Jurkat, Clone E6-1 (cell line): ENCODE results near the gene ANKRD33B.
A peak's percentile ranks its signal among the peaks of the same experiment; 100 is the strongest.
"Not testable (repeated sequence)": the region's sequence is repeated elsewhere in the genome, so short reads cannot be mapped to it uniquely, and the experiment has no call there.

Experiments used
- DNase-seq: peaks from one replicate; pipeline ENCODE4 v3.0.0-alpha.2; 2011; ENCODE audit warnings: low read depth, low spot score
- H3K4me3 ChIP-seq: 2 replicates; pipeline ENCODE4 v1.5.1; 2011; ENCODE audit warnings: mild to moderate bottlenecking, low read length, control low read depth, moderate library complexity

Gene ANKRD33B

GRCh38 chr5:10574879-10575278 lies 11.0 kb downstream of the ANKRD33B start:
- not testable (repeated sequence) for H3K4me3 ChIP-seq, DNase-seq

GRCh38 chr5:10576121-10576789 lies 12.4 kb downstream of the ANKRD33B start:
- no peak overlapping the region for H3K4me3 ChIP-seq
- no peak for DNase-seq

- DNase-seq: no peak
- H3K4me3 ChIP-seq: no peak overlapping the region
Measured at GRCh38 chr5:10576790-10577189, 12.9 kb downstream of the ANKRD33B start.

GRCh38 chr5:10577371-10578292 lies 13.8 kb downstream of the ANKRD33B start:
- DNase-seq: no peak
- H3K4me3 ChIP-seq: no peak overlapping the region

- no peak overlapping the region for H3K4me3 ChIP-seq
Measured at GRCh38 chr5:10578293-10578665, 14.4 kb downstream of the ANKRD33B start.

GRCh38 chr5:10578869-10579268 lies 15.0 kb downstream of the ANKRD33B start:
- peak; percentile 75 for DNase-seq
- H3K4me3 ChIP-seq: no peak overlapping the region

More at GRCh38 chr5:10578293-10578665, 14.4 kb downstream of the ANKRD33B start:
- DNase-seq: no peak

GRCh38 chr5:10579536-10580521 lies 16.0 kb downstream of the ANKRD33B start:
- DNase-seq: no peak
- H3K4me3 ChIP-seq: no peak overlapping the region

GRCh38 chr5:10580531-10581423 lies 16.9 kb downstream of the ANKRD33B start:
- H3K4me3 ChIP-seq: no peak overlapping the region
- no peak for DNase-seq

- DNase-seq: no peak
- H3K4me3 ChIP-seq: no peak overlapping the region
Measured at GRCh38 chr5:10581424-10581748, 17.5 kb downstream of the ANKRD33B start.

GRCh38 chr5:10581867-10582511 lies 18.1 kb downstream of the ANKRD33B start:
- DNase-seq: no peak
- H3K4me3 ChIP-seq: no peak overlapping the region

- no peak for DNase-seq
- no peak overlapping the region for H3K4me3 ChIP-seq
Measured at GRCh38 chr5:10582512-10582897, 18.6 kb downstream of the ANKRD33B start.

GRCh38 chr5:10583663-10584572 lies 20.0 kb downstream of the ANKRD33B start:
- no peak overlapping the region for H3K4me3 ChIP-seq
- no peak for DNase-seq

GRCh38 chr5:10584714-10585517 lies 21.0 kb downstream of the ANKRD33B start:
- DNase-seq: no peak
- H3K4me3 ChIP-seq: no peak overlapping the region

- DNase-seq: peak; percentile 74
- H3K4me3 ChIP-seq: no peak overlapping the region
Measured at GRCh38 chr5:10585518-10585915, 21.6 kb downstream of the ANKRD33B start.

GRCh38 chr5:10586008-10586407 lies 22.1 kb downstream of the ANKRD33B start:
- DNase-seq: no peak
- no peak overlapping the region for H3K4me3 ChIP-seq

GRCh38 chr5:10586555-10586954 lies 22.7 kb downstream of the ANKRD33B start:
- no peak overlapping the region for H3K4me3 ChIP-seq
- DNase-seq: no peak
